Measurements from ENCODE around the gene PCED1A.

GRCh38 chr20:2867081-2867864 lies 26.8 kb upstream of the PCED1A start:
- TF ChIP-seq SP1 (IDR thresholded peaks at IDR 0.05) (no peak), HDGF (IDR thresholded peaks at IDR 0.05; ENCODE audit: borderline replicate concordance) (no peak), BHLHE40 (IDR thresholded peaks at IDR 0.05; ENCODE audit: borderline replicate concordance) (no peak), ARNT (IDR thresholded peaks at IDR 0.05) (no peak), FOXA1 (IDR thresholded peaks at IDR 0.05) (no peak), PKNOX1 (IDR thresholded peaks at IDR 0.05) (no peak), TARDBP (IDR thresholded peaks at IDR 0.05) (no peak), FOXK2 (IDR thresholded peaks at IDR 0.05) (no peak), FOXM1 (IDR thresholded peaks at IDR 0.05; ENCODE audit: borderline replicate concordance) (no peak), ZNF384 (IDR thresholded peaks at IDR 0.05) (no peak)

Measured in HEK293T (cell line).